HepG2 (cell line): ENCODE data around the gene PLAA. TPM values are rescaled to one million over a fixed set of nuclear protein-coding genes. Genes with fewer than 3 reads are reported as not detected.
A peak's percentile ranks its signal among the peaks of the same experiment; 100 is the strongest.

Source experiments
- CBFB ChIP-seq: sonication (generic); formaldehyde crosslinking; IDR thresholded peaks from 2 replicates; pipeline ENCODE4 v1.4.0; 2020; ENCODE audit warnings: missing genetic modification reagents
- GTF2F1 ChIP-seq: fragments of 150-350 bp; IDR thresholded peaks from 2 replicates; pipeline ENCODE4 v1.6.1; 2014; ENCODE audit warnings: low read length
- IKZF4 ChIP-seq: sonication (generic); formaldehyde crosslinking; IDR thresholded peaks from 2 replicates; pipeline ENCODE4 v1.5.1; 2020; ENCODE audit warnings: borderline replicate concordance, mild to moderate bottlenecking, low read depth, missing genetic modification reagents; ENCODE audit errors: not compliant biosample characterization
- NFKB2 ChIP-seq: sonication (generic); formaldehyde crosslinking; IDR thresholded peaks from 2 replicates; pipeline ENCODE4 v1.4.0; 2020; ENCODE audit warnings: missing genetic modification reagents, borderline replicate concordance
- POLR2A ChIP-seq, 2 experiments: IDR thresholded peaks; 2 replicates each; pipeline ENCODE4 v1.6.1; 2011; ENCODE audit warnings: low read depth in 2 of 2, low read length in 2 of 2, mild to moderate bottlenecking in 1 of 2, moderate library complexity in 1 of 2; ENCODE audit not compliant: insufficient read depth in 1 of 2
- RARG ChIP-seq: sonication (generic); formaldehyde crosslinking; IDR thresholded peaks from 2 replicates; pipeline ENCODE4 v1.4.0; 2020; ENCODE audit warnings: low read depth, mild to moderate bottlenecking, missing genetic modification reagents
- RBFOX2 ChIP-seq: fragments of 200-400 bp; formaldehyde crosslinking; IDR thresholded peaks from 2 replicates; pipeline ENCODE4 v1.6.1; 2017; ENCODE audit warnings: low read depth, mild to moderate bottlenecking, low read length
- RXRA ChIP-seq: sonication (generic); formaldehyde crosslinking; IDR thresholded peaks from 2 replicates; pipeline ENCODE4 v1.5.1; 2020; ENCODE audit warnings: missing genetic modification reagents
- SCMH1 ChIP-seq: sonication (generic); formaldehyde crosslinking; IDR thresholded peaks from 2 replicates; pipeline ENCODE4 v1.9.0; 2021; ENCODE audit warnings: missing genetic modification reagents, mild to moderate bottlenecking, borderline replicate concordance
- SIX1 ChIP-seq: sonication (generic); formaldehyde crosslinking; IDR thresholded peaks from 2 replicates; pipeline ENCODE4 v1.4.0; 2020; ENCODE audit warnings: missing genetic modification reagents, borderline replicate concordance
- SPEN ChIP-seq: sonication (generic); formaldehyde crosslinking; IDR thresholded peaks from 2 replicates; pipeline ENCODE4 v1.5.1; 2020; ENCODE audit warnings: low read depth, mild to moderate bottlenecking, missing genetic modification reagents
- SUZ12 ChIP-seq: fragments of 150-350 bp; IDR thresholded peaks from 2 replicates; pipeline ENCODE4 v1.6.1; 2014; ENCODE audit warnings: low read depth, low read length
- TGIF2 ChIP-seq: IDR thresholded peaks from 2 replicates; pipeline ENCODE4 v1.6.1; 2016; ENCODE audit warnings: control low read depth, missing compliant biosample characterization
- TIGD3 ChIP-seq: sonication (generic); formaldehyde crosslinking; IDR thresholded peaks from 2 replicates; pipeline ENCODE4 v1.5.1; 2020; ENCODE audit warnings: mild to moderate bottlenecking, missing genetic modification reagents, borderline replicate concordance
- ZBTB39 ChIP-seq: sonication (generic); formaldehyde crosslinking; IDR thresholded peaks from 2 replicates; pipeline ENCODE4 v1.5.0; 2020; ENCODE audit warnings: missing genetic modification reagents
- ZBTB43 ChIP-seq: sonication (generic); formaldehyde crosslinking; conservative IDR thresholded peaks from 2 replicates; pipeline ENCODE4 v1.4.0; 2020; ENCODE audit warnings: missing genetic modification reagents
- ZNF12 ChIP-seq: sonication (generic); formaldehyde crosslinking; IDR thresholded peaks from 2 replicates; pipeline ENCODE4 v1.5.0; 2020; ENCODE audit warnings: missing genetic modification reagents
- ZNF337 ChIP-seq: sonication (generic); formaldehyde crosslinking; IDR thresholded peaks from 2 replicates; pipeline ENCODE4 v1.5.1; 2020; ENCODE audit warnings: missing genetic modification reagents, low read depth, mild to moderate bottlenecking, borderline replicate concordance
- ZNF687 ChIP-seq: sonication (generic); formaldehyde crosslinking; IDR thresholded peaks from 2 replicates; pipeline ENCODE4 v1.5.1; 2020; ENCODE audit warnings: mild to moderate bottlenecking, missing genetic modification reagents, moderate library complexity
- ZNF75D ChIP-seq: sonication (generic); formaldehyde crosslinking; IDR thresholded peaks from 2 replicates; pipeline ENCODE4 v1.8.1; 2023; ENCODE audit warnings: missing genetic modification reagents, mild to moderate bottlenecking, borderline replicate concordance
- polyA plus RNA-seq, 8 experiments: library from polyadenylated mRNA; depleted of rRNA in 3 of 8; stranded (reverse) in 7 of 8; unstranded in 1 of 8; fragments of >200 nt; fragmentation: Illumina TruSeq in 4 of 8; extraction: Trizol in 4 of 8; gene quantifications; 2 replicates each; pipeline versions ENCODE4 v1.2.1 to v1.2.3, GENCODE V29; 2011 to 2016; ENCODE audit warnings: low read depth in 4 of 8, missing spikeins in 1 of 8, mixed read lengths in 1 of 8; ENCODE audit not compliant: insufficient read depth in 1 of 8
- total RNA-seq, 5 experiments: library from RNA; depleted of rRNA; stranded (reverse); fragments of >200 nt; fragmentation: Illumina TruSeq; extraction: Trizol; gene quantifications; 2 replicates each; pipeline ENCODE4 v1.2.3, GENCODE V29; 2016; ENCODE audit warnings: low read depth in 1 of 5

Gene PLAA
- total and polyA plus RNA-seq, 2 of the 13 experiments (the other 11 are each of a cell fraction or from before 2014, with no cell fraction given), result 5.8 to 22.9 TPM

- TF ChIP-seq TIGD3 (CRISPR knock-in tag) (peak; percentile 78; the same call in 1 of the 2 replicates), SCMH1 (CRISPR knock-in tag) (no peak), RXRA (CRISPR knock-in tag) (peak; percentile 77), GTF2F1 (no peak), RARG (CRISPR knock-in tag) (peak; percentile 34; the same call in 1 of the 2 replicates), POLR2A (IDR thresholded peaks at IDR 0.05; ENCODE audit: insufficient read depth in 1 of 2, low read depth in 2 of 2, low read length in 2 of 2) (peak; percentile 90 to 96), NFKB2 (CRISPR knock-in tag) (peak; percentile 84), ZBTB39 (CRISPR knock-in tag) (no peak), RBFOX2 (peak; percentile 98), TGIF2 (peak; percentile 88; the same call in 1 of the 2 replicates), SIX1 (CRISPR knock-in tag) (no peak), IKZF4 (CRISPR knock-in tag) (no peak), ZNF337 (0 out of 2 replicates have a peak, but pooled peaks have one; percentile 74), SPEN (CRISPR knock-in tag) (peak; percentile 92), ZNF12 (CRISPR knock-in tag) (peak; percentile 19; the same call in 1 of the 2 replicates), SUZ12 (no peak), CBFB (CRISPR knock-in tag) (peak; percentile 20; the same call in 1 of the 2 replicates), ZBTB43 (CRISPR knock-in tag) (no peak; the same call in 1 of the 2 replicates), ZNF75D (CRISPR knock-in tag) (no peak), ZNF687 (CRISPR knock-in tag) (peak; percentile 94)
These were observed 54.6 kb downstream of the PLAA start, which contains the start of gene CAAP1 (continued) for GRCh38 chr9:26892251-26893029.
